PFSK-1 (cell line): Measurements from ENCODE around the gene GSG1.

Experiments used
- POLR2AphosphoS5 ChIP-seq: IDR thresholded peaks from 2 replicates; pipeline ENCODE4 v1.6.1; 2012; ENCODE audit warnings: low read depth, mild to moderate bottlenecking, control low read depth, low read length, moderate library complexity
- SIN3A ChIP-seq: IDR thresholded peaks from 2 replicates; pipeline ENCODE4 v1.6.1; 2012; ENCODE audit warnings: mild to moderate bottlenecking, low read length, moderate library complexity, borderline replicate concordance; ENCODE audit not compliant: insufficient read depth
- TAF1 ChIP-seq: IDR thresholded peaks from 2 replicates; pipeline ENCODE4 v1.6.1; 2012; ENCODE audit warnings: low read length, control low read depth, borderline replicate concordance; ENCODE audit not compliant: insufficient read depth

DNA sequence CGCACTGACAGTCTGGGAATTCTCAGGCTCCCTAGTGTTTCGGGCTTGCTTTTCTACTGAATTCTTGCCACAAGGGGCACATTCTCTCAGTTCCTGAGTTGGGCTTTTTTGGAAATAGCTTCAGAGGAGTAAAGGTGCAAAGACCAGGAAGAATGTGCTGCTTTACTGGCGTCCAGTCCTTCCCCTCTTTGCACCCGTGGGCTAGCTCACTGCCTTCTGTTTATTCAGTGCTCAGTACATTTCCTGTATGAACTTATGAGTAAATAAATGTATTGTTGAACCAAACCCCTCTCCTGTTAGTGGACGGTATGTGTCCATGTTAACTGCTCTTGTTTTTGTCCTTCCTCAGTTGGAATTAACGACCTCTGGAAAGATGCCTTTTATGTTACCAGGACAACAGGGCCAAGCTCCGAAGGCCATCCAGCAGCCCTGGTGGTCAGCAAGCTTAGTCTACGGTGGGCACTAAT lies 24.0 kb downstream of the GSG1 start:
- no peak for TF ChIP-seq SIN3A
- TF ChIP-seq POLR2AphosphoS5 = no peak
- TF ChIP-seq TAF1 = no peak
